Hepatocyte (in vitro differentiated cells): ENCODE measurements around the gene PRDM10. TPM values are rescaled to one million over a fixed set of nuclear protein-coding genes. Genes with fewer than 3 reads are reported as not detected.

Source experiments
- DNase-seq: peaks from one replicate; pipeline ENCODE4 v3.0.0-alpha.2; 2016; ENCODE audit warnings: low spot score
- H2AFZ ChIP-seq: fragments of 200-600 bp; sonication (generic); 2 replicates; pipeline ENCODE4 v1.6.0; 2016; ENCODE audit warnings: antibody characterized with exemption, mild to moderate bottlenecking
- H3K27ac ChIP-seq: fragments of 200-600 bp; sonication (generic); 2 replicates; pipeline ENCODE4 v1.5.1; 2016; ENCODE audit warnings: mild to moderate bottlenecking
- H3K27me3 ChIP-seq: fragments of 200-600 bp; sonication (generic); 2 replicates; pipeline ENCODE4 v1.6.1; 2016
- H3K36me3 ChIP-seq: fragments of 200-600 bp; sonication (generic); replicated peaks from 2 replicates; pipeline ENCODE4 v1.5.1; 2016; ENCODE audit warnings: low read depth; ENCODE audit not compliant: insufficient read depth
- H3K4me1 ChIP-seq: fragments of 200-600 bp; sonication (generic); 2 replicates; pipeline ENCODE4 v1.5.1; 2016; ENCODE audit warnings: mild to moderate bottlenecking, moderate library complexity; ENCODE audit not compliant: insufficient read depth
- H3K4me2 ChIP-seq: fragments of 200-600 bp; sonication (generic); 2 replicates; pipeline ENCODE4 v1.6.0; 2016
- H3K4me3 ChIP-seq: fragments of 200-600 bp; sonication (generic); 2 replicates; pipeline ENCODE4 v1.5.1; 2016; ENCODE audit warnings: mild to moderate bottlenecking
- H3K79me2 ChIP-seq: fragments of 200-600 bp; sonication (generic); 2 replicates; pipeline ENCODE4 v1.6.0; 2017; ENCODE audit warnings: mild to moderate bottlenecking
- H3K9me2 ChIP-seq: fragments of 200-600 bp; sonication (generic); replicated peaks from 2 replicates; pipeline ENCODE4 v1.6.0; 2017; ENCODE audit warnings: mild to moderate bottlenecking; ENCODE audit not compliant: insufficient read depth
- H3K9me3 ChIP-seq: fragments of 200-600 bp; sonication (generic); 2 replicates; pipeline ENCODE4 v1.5.1; 2016; ENCODE audit warnings: low read depth, mild to moderate bottlenecking
- H4K20me1 ChIP-seq: fragments of 200-600 bp; sonication (generic); 2 replicates; pipeline ENCODE4 v1.6.0; 2016; ENCODE audit warnings: mild to moderate bottlenecking; ENCODE audit not compliant: insufficient read depth, poor library complexity, severe bottlenecking
- EZH2 ChIP-seq: fragments of 200-600 bp; sonication (generic); IDR thresholded peaks from 2 replicates; pipeline ENCODE4 v1.6.1; 2016; ENCODE audit warnings: antibody characterized with exemption, mild to moderate bottlenecking, borderline replicate concordance
- EZH2phosphoT487 ChIP-seq: fragments of 200-600 bp; sonication (generic); IDR thresholded peaks from one replicate; pipeline ENCODE4 v1.6.1; 2018; ENCODE audit warnings: antibody characterized with exemption, mild to moderate bottlenecking, low read depth, moderate library complexity; ENCODE audit not compliant: unreplicated experiment, severe bottlenecking
- WGBS: methylation state at CpG from one replicate; pipeline ENCODE4 v1.1.6; 2016; ENCODE audit warnings: low lambda C conversion rate; ENCODE audit errors: missing lambda C conversion rate; 5-methylcytosine and 5-hydroxymethylcytosine counted together
- polyA plus RNA-seq: library from polyadenylated mRNA; unstranded; fragments of >200 nt; fragmentation: Nextera tagmentation; extraction: Ambion mirVana; gene quantifications from 2 replicates; pipeline ENCODE4 v1.2.1, GENCODE V29; 2016
- total RNA-seq: library from RNA; depleted of rRNA; stranded (reverse); fragments of >200 nt; gene quantifications from 2 replicates; pipeline ENCODE4 v1.2.3, GENCODE V29; 2014
- TF ChIP-seq, protein P1 (sequence below): fragments of 200-600 bp; sonication (generic); IDR thresholded peaks from 2 replicates; pipeline ENCODE4 v1.5.1; 2016; ENCODE audit warnings: antibody characterized with exemption, mild to moderate bottlenecking; ENCODE audit not compliant: poor library complexity

The PRDM10 gene
- total and polyA plus RNA-seq, 2 experiments from 2014 or later = 3.8 to 7.1 TPM

DNA sequence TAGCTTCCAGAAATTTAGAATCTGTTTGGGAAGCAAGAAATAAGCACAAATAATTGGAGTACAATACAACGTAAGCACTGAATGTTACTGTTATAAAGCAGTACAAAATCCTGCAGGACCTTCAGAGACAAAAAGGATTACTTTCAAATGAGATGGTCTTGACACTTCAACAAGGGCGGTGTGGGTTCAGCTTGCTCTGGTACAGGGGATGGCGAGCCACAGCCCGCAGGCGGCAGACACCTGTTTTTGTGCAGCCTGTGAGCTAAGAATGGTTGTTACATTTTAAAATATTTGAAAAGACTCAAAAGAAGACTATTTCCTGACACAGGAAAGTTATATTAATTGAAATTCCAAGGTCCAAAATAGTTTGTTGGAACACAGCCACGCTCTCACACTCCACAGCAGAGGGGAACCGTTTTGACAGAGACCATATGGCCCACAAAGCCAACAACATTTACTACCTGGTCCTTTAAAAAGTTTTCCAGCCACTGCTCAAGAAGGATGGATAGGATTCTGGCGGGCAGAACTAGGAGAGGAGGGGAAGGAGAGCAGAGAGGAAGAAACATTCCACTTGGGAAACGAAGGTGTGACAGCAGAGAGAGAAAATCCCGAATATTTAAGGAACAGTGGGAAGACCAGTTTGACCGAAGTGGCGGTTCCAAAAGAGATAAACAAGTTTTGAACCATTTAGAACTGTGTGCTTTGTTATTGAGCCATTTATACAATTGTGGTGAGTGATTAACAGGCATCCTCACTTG is 6.3 kb downstream of the PRDM10 start:
- Histone ChIP-seq H3K9me3 (no peaks in the 10 kb centered on the region), H3K9me2 (no peaks in the 10 kb centered on the region), H3K4me1 (peaks cover 30% of the 10 kb centered on the region), H4K20me1 (no peaks in the 10 kb centered on the region), H3K36me3 (no peaks in the 10 kb centered on the region), H3K4me3 (no peak overlapping the region), H3K4me2 (peak overlapping the region; percentile 32), H2AFZ (no peak overlapping the region), H3K79me2 (peaks cover 91% of the 10 kb centered on the region), H3K27ac (peak overlapping the region; percentile 42), H3K27me3 (no peaks in the 10 kb centered on the region)
- DNase-seq = no peak
- 69% methylated on average over 12 of the region's 12 CpGs for WGBS
- TF ChIP-seq EZH2phosphoT487 = no peak
- TF ChIP-seq EZH2 = no peak

DNA sequence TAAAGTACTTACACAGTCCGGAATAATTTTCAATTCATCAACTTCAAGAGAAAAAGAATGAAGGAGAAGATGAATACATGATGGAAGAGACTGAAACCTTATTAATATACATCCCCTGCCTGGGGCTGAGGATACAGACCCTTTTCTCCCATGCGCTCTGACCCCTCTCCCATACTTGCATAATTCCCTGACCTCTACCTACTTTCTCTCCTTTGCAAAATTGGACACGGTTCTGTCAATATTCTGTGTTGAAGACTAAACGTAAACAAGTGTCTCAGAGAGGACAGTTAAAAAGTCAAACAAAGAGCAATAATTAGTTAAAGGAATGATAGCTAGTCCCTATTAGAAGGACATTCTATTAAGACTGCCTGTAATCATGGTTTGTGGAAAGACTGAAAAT is 7.5 kb downstream of the PRDM10 start:
- WGBS = 84% methylated on average over 4 of the region's 4 CpGs

DNA sequence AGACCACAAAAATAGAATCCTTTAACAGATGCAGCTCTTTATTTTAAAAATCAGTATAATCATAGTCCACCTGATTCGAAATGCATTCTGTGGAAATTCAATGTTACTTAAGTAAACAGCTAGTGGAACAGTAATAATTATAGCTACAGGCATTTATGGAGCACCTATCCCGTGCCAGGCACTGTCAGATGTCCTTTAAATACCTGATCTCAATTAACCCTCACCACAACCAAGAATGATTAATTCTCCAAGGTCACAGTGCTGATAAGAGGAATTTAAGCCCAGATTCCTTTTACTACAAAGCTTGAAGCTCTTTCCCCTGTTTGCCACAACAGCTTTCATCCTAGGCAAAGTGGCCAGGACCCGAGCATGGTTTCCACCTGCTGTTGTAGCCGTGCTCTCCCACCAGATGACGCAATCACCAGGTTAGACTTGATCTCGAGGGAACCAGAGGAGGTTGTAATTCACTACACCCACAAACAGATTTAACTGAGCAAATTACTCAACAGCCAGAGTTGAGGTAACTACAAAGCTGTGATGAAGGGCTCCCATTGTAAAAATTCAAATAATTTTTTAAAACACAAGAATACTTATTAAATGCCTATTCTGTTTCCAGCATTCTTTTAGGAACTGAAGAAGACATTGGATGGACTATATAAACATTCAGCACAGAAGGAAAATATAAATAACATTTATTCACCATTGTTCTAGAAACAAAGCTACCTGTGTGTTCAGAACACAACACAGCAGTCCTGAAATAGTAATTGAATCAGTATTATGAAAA is 10.3 kb downstream of the PRDM10 start:
- no peaks in the 10 kb centered on the region for H4K20me1 ChIP-seq
- WGBS = 33% methylated on average over 6 of the region's 6 CpGs

More for the DNA sequence above, 7.5 kb downstream of the PRDM10 start:
- Histone ChIP-seq H3K36me3 (no peaks in the 10 kb centered on the region), H3K9me2 (no peaks in the 10 kb centered on the region), H3K27me3 (no peaks in the 10 kb centered on the region), H3K4me3 (no peak overlapping the region), H2AFZ (no peak overlapping the region), H4K20me1 (no peaks in the 10 kb centered on the region), H3K4me2 (no peak overlapping the region), H3K9me3 (no peaks in the 10 kb centered on the region), H3K79me2 (peaks cover 89% of the 10 kb centered on the region), H3K4me1 (peaks cover 27% of the 10 kb centered on the region), H3K27ac (no peak overlapping the region)
- DNase-seq = no peak
- TF ChIP-seq, protein P1, sequence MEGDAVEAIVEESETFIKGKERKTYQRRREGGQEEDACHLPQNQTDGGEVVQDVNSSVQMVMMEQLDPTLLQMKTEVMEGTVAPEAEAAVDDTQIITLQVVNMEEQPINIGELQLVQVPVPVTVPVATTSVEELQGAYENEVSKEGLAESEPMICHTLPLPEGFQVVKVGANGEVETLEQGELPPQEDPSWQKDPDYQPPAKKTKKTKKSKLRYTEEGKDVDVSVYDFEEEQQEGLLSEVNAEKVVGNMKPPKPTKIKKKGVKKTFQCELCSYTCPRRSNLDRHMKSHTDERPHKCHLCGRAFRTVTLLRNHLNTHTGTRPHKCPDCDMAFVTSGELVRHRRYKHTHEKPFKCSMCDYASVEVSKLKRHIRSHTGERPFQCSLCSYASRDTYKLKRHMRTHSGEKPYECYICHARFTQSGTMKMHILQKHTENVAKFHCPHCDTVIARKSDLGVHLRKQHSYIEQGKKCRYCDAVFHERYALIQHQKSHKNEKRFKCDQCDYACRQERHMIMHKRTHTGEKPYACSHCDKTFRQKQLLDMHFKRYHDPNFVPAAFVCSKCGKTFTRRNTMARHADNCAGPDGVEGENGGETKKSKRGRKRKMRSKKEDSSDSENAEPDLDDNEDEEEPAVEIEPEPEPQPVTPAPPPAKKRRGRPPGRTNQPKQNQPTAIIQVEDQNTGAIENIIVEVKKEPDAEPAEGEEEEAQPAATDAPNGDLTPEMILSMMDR = no peak
- no peak for TF ChIP-seq EZH2phosphoT487
- TF ChIP-seq EZH2 = no peak

More for the DNA sequence above, 10.3 kb downstream of the PRDM10 start:
- no peak overlapping the region for H2AFZ ChIP-seq
- TF ChIP-seq EZH2 (no peak), EZH2phosphoT487 (no peak)
- TF ChIP-seq, protein P1 = peak; percentile 41
- peak; percentile 78 for DNase-seq
- peaks cover 20% of the 10 kb centered on the region for H3K4me1 ChIP-seq
- peak overlapping the region; percentile 5 for H3K27ac ChIP-seq
- no peak overlapping the region for H3K4me3 ChIP-seq
- H3K27me3 ChIP-seq = no peaks in the 10 kb centered on the region
- peaks cover 1% of the 10 kb centered on the region for H3K9me3 ChIP-seq
- H3K79me2 ChIP-seq = peaks cover 77% of the 10 kb centered on the region
- H3K9me2 ChIP-seq = no peaks in the 10 kb centered on the region
- no peaks in the 10 kb centered on the region for H3K36me3 ChIP-seq
- H3K4me2 ChIP-seq = peak overlapping the region; percentile 47
